ENCODE measurements around the gene KCNK4.

The KCNK4 gene

DNA sequence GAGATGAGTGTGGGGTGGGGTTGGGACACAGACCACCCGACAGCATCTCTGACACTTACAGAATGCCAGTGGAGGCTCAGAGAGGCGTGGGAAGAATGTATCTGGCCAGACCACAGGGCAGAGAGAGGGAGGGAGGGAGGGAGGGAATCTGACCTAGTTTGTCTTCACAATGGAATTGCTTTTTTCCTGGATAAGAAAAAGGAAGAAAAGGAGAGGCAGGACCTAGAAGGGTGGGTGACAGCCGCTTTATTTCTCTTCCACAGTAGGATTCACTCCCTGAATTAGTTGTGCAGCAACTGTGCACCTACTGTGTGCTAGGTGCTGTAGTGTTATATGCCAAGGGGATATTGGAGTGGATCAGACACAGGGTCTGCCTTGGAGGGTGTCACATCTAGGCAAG lies 3.7 kb downstream of the KCNK4 start:
- no peak overlapping the region for H3K4me3 ChIP-seq (ENCODE audit: low read length, poor library complexity, severe bottlenecking)
- H3K9ac ChIP-seq (ENCODE audit: low read depth, low read length, poor library complexity, severe bottlenecking), result no peak overlapping the region
- H3K79me2 ChIP-seq (ENCODE audit: insufficient read depth, low read length), result no peaks in the 10 kb centered on the region
- no peaks in the 10 kb centered on the region for H3K9me2 ChIP-seq (replicated peaks; ENCODE audit: low read depth, low read length)
- no peak overlapping the region for H3K4me2 ChIP-seq (ENCODE audit: low read depth, low read length, poor library complexity, severe bottlenecking)
- no peak overlapping the region for H2AFZ ChIP-seq (ENCODE audit: low read length)
- H3K27me3 ChIP-seq (ENCODE audit: insufficient read depth, low read length, poor library complexity, severe bottlenecking), result peaks cover 1% of the 10 kb centered on the region
- no peaks in the 10 kb centered on the region for H4K20me1 ChIP-seq (ENCODE audit: insufficient read depth, low read length, poor library complexity, severe bottlenecking)
- H3K9me3 ChIP-seq (ENCODE audit: insufficient read depth, low read depth, low read length), result no peaks in the 10 kb centered on the region
- no peaks in the 10 kb centered on the region for H3K4me1 ChIP-seq (ENCODE audit: insufficient read depth, low read length, poor library complexity, severe bottlenecking)
- no peaks in the 10 kb centered on the region for H3K36me3 ChIP-seq (ENCODE audit: insufficient read depth, low read length)
- TF ChIP-seq, protein P1, sequence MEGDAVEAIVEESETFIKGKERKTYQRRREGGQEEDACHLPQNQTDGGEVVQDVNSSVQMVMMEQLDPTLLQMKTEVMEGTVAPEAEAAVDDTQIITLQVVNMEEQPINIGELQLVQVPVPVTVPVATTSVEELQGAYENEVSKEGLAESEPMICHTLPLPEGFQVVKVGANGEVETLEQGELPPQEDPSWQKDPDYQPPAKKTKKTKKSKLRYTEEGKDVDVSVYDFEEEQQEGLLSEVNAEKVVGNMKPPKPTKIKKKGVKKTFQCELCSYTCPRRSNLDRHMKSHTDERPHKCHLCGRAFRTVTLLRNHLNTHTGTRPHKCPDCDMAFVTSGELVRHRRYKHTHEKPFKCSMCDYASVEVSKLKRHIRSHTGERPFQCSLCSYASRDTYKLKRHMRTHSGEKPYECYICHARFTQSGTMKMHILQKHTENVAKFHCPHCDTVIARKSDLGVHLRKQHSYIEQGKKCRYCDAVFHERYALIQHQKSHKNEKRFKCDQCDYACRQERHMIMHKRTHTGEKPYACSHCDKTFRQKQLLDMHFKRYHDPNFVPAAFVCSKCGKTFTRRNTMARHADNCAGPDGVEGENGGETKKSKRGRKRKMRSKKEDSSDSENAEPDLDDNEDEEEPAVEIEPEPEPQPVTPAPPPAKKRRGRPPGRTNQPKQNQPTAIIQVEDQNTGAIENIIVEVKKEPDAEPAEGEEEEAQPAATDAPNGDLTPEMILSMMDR (conservative IDR thresholded peaks at IDR 0.05; ENCODE audit: low read length), result no peak
- no peak for TF ChIP-seq EZH2phosphoT487 (IDR thresholded peaks at IDR 0.05; ENCODE audit: borderline replicate concordance)
- no peaks in the 10 kb centered on the region for H3F3A ChIP-seq (ENCODE audit: low read depth)

DNA sequence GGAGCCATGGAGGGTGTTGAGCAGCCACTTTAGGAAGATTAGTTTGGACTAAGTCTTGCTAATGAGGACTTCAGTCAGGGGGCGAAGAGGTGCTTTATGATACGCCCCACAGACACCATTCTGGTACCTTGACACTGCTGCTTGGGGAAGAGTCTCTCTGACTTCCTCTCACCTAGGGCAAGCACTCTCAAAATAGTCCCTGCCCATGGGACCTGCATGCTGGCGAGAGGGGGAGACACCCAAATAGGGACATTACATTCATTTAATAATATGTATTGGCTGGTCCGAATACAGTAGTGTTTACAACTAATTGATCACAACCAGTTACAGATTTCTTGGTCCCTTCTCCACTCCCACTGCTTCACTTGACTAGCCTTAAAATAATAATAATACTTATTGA lies 4.7 kb downstream of the KCNK4 start:
- Histone ChIP-seq H3K4me3 (ENCODE audit: low read length, poor library complexity, severe bottlenecking) (no peak overlapping the region), H3K9me3 (ENCODE audit: insufficient read depth, low read depth, low read length) (no peaks in the 10 kb centered on the region), H4K20me1 (ENCODE audit: insufficient read depth, low read length, poor library complexity, severe bottlenecking) (no peaks in the 10 kb centered on the region), H3K9ac (ENCODE audit: low read depth, low read length, poor library complexity, severe bottlenecking) (no peak overlapping the region), H3K79me2 (ENCODE audit: insufficient read depth, low read length) (no peaks in the 10 kb centered on the region), H3F3A (ENCODE audit: low read depth) (no peaks in the 10 kb centered on the region), H2AFZ (ENCODE audit: low read length) (no peak overlapping the region), H3K4me1 (ENCODE audit: insufficient read depth, low read length, poor library complexity, severe bottlenecking) (peaks cover 4% of the 10 kb centered on the region), H3K27me3 (ENCODE audit: insufficient read depth, low read length, poor library complexity, severe bottlenecking) (peaks cover 5% of the 10 kb centered on the region), H3K9me2 (replicated peaks; ENCODE audit: low read depth, low read length) (no peaks in the 10 kb centered on the region), H3K4me2 (ENCODE audit: low read depth, low read length, poor library complexity, severe bottlenecking) (no peak overlapping the region), H3K36me3 (ENCODE audit: insufficient read depth, low read length) (no peaks in the 10 kb centered on the region)
- TF ChIP-seq, protein P1 (conservative IDR thresholded peaks at IDR 0.05; ENCODE audit: low read length), result no peak
- TF ChIP-seq EZH2phosphoT487 (IDR thresholded peaks at IDR 0.05; ENCODE audit: borderline replicate concordance), result no peak

DNA sequence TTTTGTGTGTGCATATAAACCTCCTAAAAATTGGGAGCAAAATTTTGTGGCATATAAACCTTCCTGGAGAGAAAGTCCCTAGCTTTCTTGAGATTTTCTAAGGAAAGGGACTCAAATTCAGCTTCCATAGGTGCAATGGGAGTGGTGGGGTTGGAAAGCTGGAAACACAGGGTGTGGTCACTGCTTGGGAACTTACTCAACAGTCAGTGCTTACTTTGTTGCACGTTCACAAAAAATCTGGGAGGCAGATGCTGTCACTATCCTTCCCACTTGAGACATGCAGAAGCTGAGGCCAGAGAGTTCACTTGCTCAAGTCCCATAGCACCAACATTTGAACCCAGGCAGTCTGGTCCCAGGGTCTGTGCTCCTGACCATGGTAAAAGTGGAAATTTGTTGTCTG lies 5.1 kb downstream of the KCNK4 start:
- peaks cover 5% of the 10 kb centered on the region for H3K27me3 ChIP-seq (ENCODE audit: insufficient read depth, low read length, poor library complexity, severe bottlenecking)
- H3K4me2 ChIP-seq (ENCODE audit: low read depth, low read length, poor library complexity, severe bottlenecking), result no peak overlapping the region
- H2AFZ ChIP-seq (ENCODE audit: low read length), result no peak overlapping the region
- H3K9me3 ChIP-seq (ENCODE audit: insufficient read depth, low read depth, low read length), result no peaks in the 10 kb centered on the region
- peaks cover 6% of the 10 kb centered on the region for H3K4me1 ChIP-seq (ENCODE audit: insufficient read depth, low read length, poor library complexity, severe bottlenecking)
- H3K79me2 ChIP-seq (ENCODE audit: insufficient read depth, low read length), result no peaks in the 10 kb centered on the region
- no peaks in the 10 kb centered on the region for H3K36me3 ChIP-seq (ENCODE audit: insufficient read depth, low read length)
- H3F3A ChIP-seq (ENCODE audit: low read depth), result no peaks in the 10 kb centered on the region
- no peak for TF ChIP-seq EZH2phosphoT487 (IDR thresholded peaks at IDR 0.05; ENCODE audit: borderline replicate concordance)
- TF ChIP-seq, protein P1 (conservative IDR thresholded peaks at IDR 0.05; ENCODE audit: low read length), result no peak
- H4K20me1 ChIP-seq (ENCODE audit: insufficient read depth, low read length, poor library complexity, severe bottlenecking), result no peaks in the 10 kb centered on the region
- no peak overlapping the region for H3K4me3 ChIP-seq (ENCODE audit: low read length, poor library complexity, severe bottlenecking)
- H3K9me2 ChIP-seq (replicated peaks; ENCODE audit: low read depth, low read length), result no peaks in the 10 kb centered on the region
- no peak overlapping the region for H3K9ac ChIP-seq (ENCODE audit: low read depth, low read length, poor library complexity, severe bottlenecking)

Measured in Loucy (cell line).